Pons (tissue), 1 donor: ENCODE measurements around the gene TMEM89.

Source experiments
- DNase-seq: peaks from one replicate; pipeline ENCODE4 v3.0.0-alpha.2; 2016; ENCODE audit warnings: low spot score

Gene TMEM89

GRCh38 chr3:48612309-48612708, 9.3 kb downstream of the TMEM89 start:
- DNase-seq = no peak

GRCh38 chr3:48609088-48610005, 12.2 kb downstream of the TMEM89 start, which contains the start of gene UQCRC1:
Gene UQCRC1 (minus strand): TSS chr3:48609646. CDS start chr3:48609620, 26 bp downstream.
- DNase-seq = peak; percentile 89

- DNase-seq = no peak
Observed at GRCh38 chr3:48607519-48607918, 14.1 kb downstream of the TMEM89 start.

GRCh38 chr3:48601622-48601994, 20.0 kb downstream of the TMEM89 start:
- DNase-seq = no peak

GRCh38 chr3:48600711-48601621, 20.6 kb downstream of the TMEM89 start:
- no peak for DNase-seq

GRCh38 chr3:48599509-48600285, 21.9 kb downstream of the TMEM89 start:
- DNase-seq = no peak

GRCh38 chr3:48599077-48599501, 22.5 kb downstream of the TMEM89 start:
- no peak for DNase-seq

- DNase-seq = no peak
Observed at GRCh38 chr3:48598323-48599076, 23.1 kb downstream of the TMEM89 start.

- no peak for DNase-seq
Observed at GRCh38 chr3:48597408-48597800, 24.2 kb downstream of the TMEM89 start.

GRCh38 chr3:48596676-48597407, 24.7 kb downstream of the TMEM89 start:
- DNase-seq = no peak

- no peak for DNase-seq
Observed at GRCh38 chr3:48596157-48596556, 25.4 kb downstream of the TMEM89 start.

- DNase-seq = no peak
Observed at GRCh38 chr3:48595526-48596121, 25.9 kb downstream of the TMEM89 start.

GRCh38 chr3:48595075-48595525, 26.5 kb downstream of the TMEM89 start, which contains the start of gene COL7A1:
Gene COL7A1 (minus strand): TSS chr3:48595329. CDS start chr3:48595159, 170 bp downstream.
- no peak for DNase-seq

GRCh38 chr3:48594417-48595049, 27.0 kb downstream of the TMEM89 start:
- no peak for DNase-seq

GRCh38 chr3:48593337-48593736, 28.2 kb downstream of the TMEM89 start:
- DNase-seq = no peak

GRCh38 chr3:48592519-48593087, 29.0 kb downstream of the TMEM89 start:
- no peak for DNase-seq

GRCh38 chr3:48591886-48592518, 29.6 kb downstream of the TMEM89 start:
- no peak for DNase-seq

- no peak for DNase-seq
Observed at GRCh38 chr3:48591436-48591835, 30.1 kb downstream of the TMEM89 start.
